ENCODE results near the gene CCDC172. TPM values are rescaled to one million over a fixed set of nuclear protein-coding genes. Genes with fewer than 3 reads are reported as not detected.

CCDC172 gene
- total RNA-seq, 1 donor from 2014 or later: not detected

DNA sequence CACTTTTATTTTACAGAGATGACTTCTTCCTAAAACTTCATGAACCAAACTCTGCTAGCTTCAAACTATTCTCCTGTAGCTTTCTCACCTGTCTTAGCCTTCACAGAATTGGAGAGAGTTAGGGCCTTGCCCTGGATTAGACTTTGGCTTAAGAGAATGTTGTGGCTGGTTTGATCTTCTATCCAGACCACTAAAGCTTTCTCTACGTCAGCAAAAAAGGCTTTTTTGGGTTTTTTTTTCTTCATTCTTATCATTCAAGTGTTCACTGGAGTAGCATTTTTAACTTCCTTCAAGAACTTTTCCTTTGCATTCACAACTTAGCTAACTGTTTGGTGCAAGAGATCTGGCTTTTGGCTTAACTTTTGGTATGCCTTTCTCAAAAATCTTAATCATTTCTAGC is 19.3 kb upstream of the CCDC172 start:
- TF ChIP-seq CTCF (IDR thresholded peaks at IDR 0.05; ENCODE audit: insufficient read depth, low read length, severe bottlenecking): no peak
- FAIRE-seq: no peak
- H3K4me3 ChIP-seq (ENCODE audit: low read depth, low read length): no peak overlapping the region
- no peaks in the 10 kb centered on the region for H3K27me3 ChIP-seq (ENCODE audit: control insufficient read depth, insufficient read depth, low read length)
- DNase-seq (ENCODE audit: low read depth): no peak
- H3K36me3 ChIP-seq (ENCODE audit: control insufficient read depth, insufficient read depth, low read length): no peaks in the 10 kb centered on the region

GRCh38 chr10:116306847-116307246 is 17.4 kb upstream of the CCDC172 start:
- TF ChIP-seq CTCF (IDR thresholded peaks at IDR 0.05; ENCODE audit: insufficient read depth, low read length, severe bottlenecking): no peak
- DNase-seq (ENCODE audit: low read depth) (no peak), FAIRE-seq (no peak)
- no peaks in the 10 kb centered on the region for H3K27me3 ChIP-seq (ENCODE audit: control insufficient read depth, insufficient read depth, low read length)
- H3K4me3 ChIP-seq (ENCODE audit: low read depth, low read length): no peak overlapping the region
- H3K36me3 ChIP-seq (ENCODE audit: control insufficient read depth, insufficient read depth, low read length): no peaks in the 10 kb centered on the region

DNA sequence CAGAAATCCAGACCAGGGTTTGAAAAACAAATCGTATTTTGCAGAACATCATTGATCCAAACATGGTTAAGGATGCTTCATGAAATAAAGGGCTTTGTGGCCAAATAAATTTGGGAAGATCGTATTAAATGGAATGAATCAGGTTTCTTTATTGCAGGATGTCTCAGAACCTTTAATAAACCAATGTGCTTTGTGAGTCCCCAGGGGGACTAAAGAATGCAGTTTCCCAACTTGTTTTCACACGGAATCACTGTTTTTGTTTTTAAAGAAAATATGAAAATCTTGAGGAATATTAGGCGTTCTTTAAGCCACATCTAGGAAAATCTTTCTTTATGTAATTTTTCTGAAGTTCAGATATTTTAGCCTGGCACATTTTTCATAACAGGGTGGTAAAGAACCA is 16.8 kb upstream of the CCDC172 start:
- Histone ChIP-seq H3K27me3 (ENCODE audit: control insufficient read depth, insufficient read depth, low read length) (no peaks in the 10 kb centered on the region), H3K36me3 (ENCODE audit: control insufficient read depth, insufficient read depth, low read length) (no peaks in the 10 kb centered on the region), H3K4me3 (ENCODE audit: low read depth, low read length) (no peak overlapping the region)
- DNase-seq (ENCODE audit: low read depth) (no peak), FAIRE-seq (no peak)
- TF ChIP-seq CTCF (IDR thresholded peaks at IDR 0.05; ENCODE audit: insufficient read depth, low read length, severe bottlenecking): no peak

- FAIRE-seq: no peak
- TF ChIP-seq CTCF (IDR thresholded peaks at IDR 0.05; ENCODE audit: insufficient read depth, low read length, severe bottlenecking): no peak
Measured at GRCh38 chr10:116311016-116311415, 13.2 kb upstream of the CCDC172 start.

DNA sequence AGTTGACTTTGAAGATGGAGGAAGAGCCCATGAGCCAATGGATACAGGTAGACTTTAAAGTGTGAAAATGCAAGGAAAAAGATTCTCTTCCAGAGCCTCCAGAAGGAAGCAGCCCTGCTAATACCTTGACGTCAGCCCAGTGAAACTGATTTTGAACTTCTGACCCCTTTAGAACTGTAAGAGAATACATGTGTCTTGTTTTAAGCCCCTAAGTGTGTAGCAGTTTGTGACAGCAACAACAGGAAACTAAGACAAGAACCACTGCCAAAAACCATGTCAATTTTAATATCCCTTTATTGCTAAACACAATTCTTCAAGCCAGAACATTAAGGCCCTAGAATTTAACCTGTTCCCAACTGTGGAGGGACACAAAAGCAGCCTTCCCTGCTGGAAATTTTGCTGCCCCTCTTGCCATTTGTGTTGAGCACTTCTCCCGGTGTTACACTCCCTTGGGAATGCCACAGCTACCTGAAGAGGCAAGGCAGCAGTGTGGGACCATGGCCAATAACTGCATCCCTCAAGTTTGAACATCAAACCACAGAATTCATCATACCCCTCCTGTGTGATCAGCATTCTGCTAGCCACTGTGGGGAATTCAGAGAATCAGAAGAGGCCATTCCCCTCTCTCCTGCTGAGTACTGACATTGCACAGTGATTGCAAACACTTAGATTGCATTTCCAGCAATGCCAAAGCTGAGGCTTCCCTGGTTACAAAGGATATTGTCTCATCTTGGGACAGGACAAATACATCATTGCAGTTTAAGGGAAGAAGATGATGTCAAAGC is 12.3 kb upstream of the CCDC172 start:
- Histone ChIP-seq H3K36me3 (ENCODE audit: control insufficient read depth, insufficient read depth, low read length) (no peaks in the 10 kb centered on the region), H3K4me3 (ENCODE audit: low read depth, low read length) (no peak overlapping the region), H3K27me3 (ENCODE audit: control insufficient read depth, insufficient read depth, low read length) (no peaks in the 10 kb centered on the region)
- TF ChIP-seq CTCF (IDR thresholded peaks at IDR 0.05; ENCODE audit: insufficient read depth, low read length, severe bottlenecking): no peak
- DNase-seq (ENCODE audit: low read depth) (no peak), FAIRE-seq (peak; percentile 89)

More at GRCh38 chr10:116311016-116311415, 13.2 kb upstream of the CCDC172 start:
- Histone ChIP-seq H3K27me3 (ENCODE audit: control insufficient read depth, insufficient read depth, low read length) (no peaks in the 10 kb centered on the region), H3K36me3 (ENCODE audit: control insufficient read depth, insufficient read depth, low read length) (no peaks in the 10 kb centered on the region), H3K4me3 (ENCODE audit: low read depth, low read length) (no peak overlapping the region)
- DNase-seq (ENCODE audit: low read depth): no peak

- no peak for TF ChIP-seq CTCF (IDR thresholded peaks at IDR 0.05; ENCODE audit: insufficient read depth, low read length, severe bottlenecking)
- Histone ChIP-seq H3K4me3 (ENCODE audit: low read depth, low read length) (no peak overlapping the region), H3K27me3 (ENCODE audit: control insufficient read depth, insufficient read depth, low read length) (no peaks in the 10 kb centered on the region), H3K36me3 (ENCODE audit: control insufficient read depth, insufficient read depth, low read length) (no peaks in the 10 kb centered on the region)
- DNase-seq (ENCODE audit: low read depth) (no peak), FAIRE-seq (no peak)
Measured at GRCh38 chr10:116312548-116312947, 11.7 kb upstream of the CCDC172 start.
